OCI-LY1 (cell line): ENCODE results near the gene ANKRD26.

Experiments used
- CTCF ChIP-seq: fragments of 200-600 bp; sonication (generic), shearing (Covaris generic); IDR thresholded peaks from 2 replicates; pipeline ENCODE4 v1.5.1; 2017; ENCODE audit warnings: mild to moderate bottlenecking, antibody characterized with exemption, low read length, moderate library complexity, mixed read lengths
- EZH2 ChIP-seq: fragments of 200-600 bp; sonication (generic), shearing (Covaris generic); IDR thresholded peaks from 2 replicates; pipeline ENCODE4 v1.8.0; 2017; ENCODE audit warnings: borderline replicate concordance, mixed run types, mild to moderate bottlenecking, antibody characterized with exemption, low read length, moderate library complexity, mixed read lengths

GRCh38 chr10:26987851-26988250 is 112.4 kb downstream of the ANKRD26 start:
- TF ChIP-seq CTCF, result no peak
- no peak for TF ChIP-seq EZH2
